GM19372 (cell line): Measurements from ENCODE around the gene HDAC3.

Experiments
- ATAC-seq: cut with Tn5 transposase; IDR thresholded peaks from one replicate; pipeline ENCODE4 v1.9.1; 2021; ENCODE audit warnings: mild to moderate bottlenecking, low read depth, moderate library complexity; ENCODE audit not compliant: unreplicated experiment

The HDAC3 gene

GRCh38 chr5:141608046-141608445 is 28.6 kb downstream of the HDAC3 start:
- no peak for ATAC-seq

GRCh38 chr5:141605523-141606277 is 30.9 kb downstream of the HDAC3 start:
- ATAC-seq: peak; percentile 99

- ATAC-seq: no peak
Measured at GRCh38 chr5:141603923-141604717, 32.5 kb downstream of the HDAC3 start.

GRCh38 chr5:141602606-141603005 is 34.0 kb downstream of the HDAC3 start:
- no peak for ATAC-seq

- no peak for ATAC-seq
Measured at GRCh38 chr5:141598391-141599345, 38.0 kb downstream of the HDAC3 start.

- no peak for ATAC-seq
Measured at GRCh38 chr5:141597814-141598213, 38.8 kb downstream of the HDAC3 start.

- ATAC-seq: no peak
Measured at GRCh38 chr5:141597394-141597793, 39.3 kb downstream of the HDAC3 start.

- no peak for ATAC-seq
Measured at GRCh38 chr5:141596867-141597266, 39.8 kb downstream of the HDAC3 start.

GRCh38 chr5:141590127-141590526 is 46.5 kb downstream of the HDAC3 start:
- ATAC-seq: no peak

GRCh38 chr5:141586246-141586645 is 50.4 kb downstream of the HDAC3 start:
- ATAC-seq: no peak

GRCh38 chr5:141585594-141585993 is 51.1 kb downstream of the HDAC3 start:
- ATAC-seq: no peak

- ATAC-seq: no peak
Measured at GRCh38 chr5:141574122-141574510, 62.5 kb downstream of the HDAC3 start.

GRCh38 chr5:141573489-141574121 is 63.0 kb downstream of the HDAC3 start:
- ATAC-seq: no peak
